ENCODE results near the gene TUBB2B. TPM values are rescaled to one million over a fixed set of nuclear protein-coding genes. Genes with fewer than 3 reads are reported as not detected.

TUBB2B gene
- total and polyA plus RNA-seq, 9 of the 15 experiments (the other 6 are each of a cell fraction or from before 2014, with no cell fraction given) = 0.11 to 9.7 (median 4.6) TPM

DNA sequence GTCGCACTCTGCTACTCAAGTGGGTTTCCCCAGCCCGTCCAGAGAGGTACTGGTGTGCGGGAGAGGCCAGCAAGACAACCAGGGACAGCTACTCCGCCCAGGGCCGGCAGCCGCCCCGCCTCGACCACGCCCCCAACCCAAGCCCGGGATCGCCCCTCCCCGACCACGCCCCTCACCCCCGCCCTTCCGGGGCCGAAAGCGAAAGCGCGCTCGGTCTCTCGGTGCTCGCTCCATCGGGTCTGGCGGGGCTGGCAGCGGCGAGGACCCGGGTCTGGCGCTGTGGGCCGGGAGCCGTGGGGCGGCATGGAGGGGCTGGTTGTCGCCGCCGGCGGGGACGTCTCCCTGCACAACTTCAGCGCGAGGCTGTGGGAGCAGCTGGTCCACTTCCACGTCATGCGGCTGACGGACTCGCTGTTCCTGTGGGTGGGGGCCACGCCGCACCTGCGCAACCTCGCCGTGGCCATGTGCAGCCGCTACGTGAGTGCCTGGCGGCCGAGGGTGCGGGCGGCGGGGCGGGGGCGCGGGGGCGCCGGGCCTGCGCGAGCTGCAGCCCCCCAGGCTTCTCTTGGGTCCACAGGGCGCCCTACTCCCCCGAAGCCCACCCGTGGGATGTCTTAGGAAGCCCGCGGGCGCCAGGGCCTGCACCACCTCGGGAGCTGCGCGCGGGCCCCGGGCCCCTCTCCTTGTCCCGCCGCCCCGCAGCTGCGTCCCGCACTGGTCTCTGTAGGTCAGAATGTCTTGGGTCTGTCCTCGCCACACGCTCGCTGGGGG, 31.5 kb upstream of the TUBB2B start, which contains the start of gene PSMG4 (continued):
- TF ChIP-seq, protein P1, sequence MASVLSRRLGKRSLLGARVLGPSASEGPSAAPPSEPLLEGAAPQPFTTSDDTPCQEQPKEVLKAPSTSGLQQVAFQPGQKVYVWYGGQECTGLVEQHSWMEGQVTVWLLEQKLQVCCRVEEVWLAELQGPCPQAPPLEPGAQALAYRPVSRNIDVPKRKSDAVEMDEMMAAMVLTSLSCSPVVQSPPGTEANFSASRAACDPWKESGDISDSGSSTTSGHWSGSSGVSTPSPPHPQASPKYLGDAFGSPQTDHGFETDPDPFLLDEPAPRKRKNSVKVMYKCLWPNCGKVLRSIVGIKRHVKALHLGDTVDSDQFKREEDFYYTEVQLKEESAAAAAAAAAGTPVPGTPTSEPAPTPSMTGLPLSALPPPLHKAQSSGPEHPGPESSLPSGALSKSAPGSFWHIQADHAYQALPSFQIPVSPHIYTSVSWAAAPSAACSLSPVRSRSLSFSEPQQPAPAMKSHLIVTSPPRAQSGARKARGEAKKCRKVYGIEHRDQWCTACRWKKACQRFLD (CRISPR knock-in tag; IDR thresholded peaks at IDR 0.05) = 0 out of 2 replicates have a peak, but pooled peaks have one; percentile 34
- TF ChIP-seq ZNF507 (tag; conservative IDR thresholded peaks at IDR 0.05) = no peak
- TF ChIP-seq, protein P2, sequence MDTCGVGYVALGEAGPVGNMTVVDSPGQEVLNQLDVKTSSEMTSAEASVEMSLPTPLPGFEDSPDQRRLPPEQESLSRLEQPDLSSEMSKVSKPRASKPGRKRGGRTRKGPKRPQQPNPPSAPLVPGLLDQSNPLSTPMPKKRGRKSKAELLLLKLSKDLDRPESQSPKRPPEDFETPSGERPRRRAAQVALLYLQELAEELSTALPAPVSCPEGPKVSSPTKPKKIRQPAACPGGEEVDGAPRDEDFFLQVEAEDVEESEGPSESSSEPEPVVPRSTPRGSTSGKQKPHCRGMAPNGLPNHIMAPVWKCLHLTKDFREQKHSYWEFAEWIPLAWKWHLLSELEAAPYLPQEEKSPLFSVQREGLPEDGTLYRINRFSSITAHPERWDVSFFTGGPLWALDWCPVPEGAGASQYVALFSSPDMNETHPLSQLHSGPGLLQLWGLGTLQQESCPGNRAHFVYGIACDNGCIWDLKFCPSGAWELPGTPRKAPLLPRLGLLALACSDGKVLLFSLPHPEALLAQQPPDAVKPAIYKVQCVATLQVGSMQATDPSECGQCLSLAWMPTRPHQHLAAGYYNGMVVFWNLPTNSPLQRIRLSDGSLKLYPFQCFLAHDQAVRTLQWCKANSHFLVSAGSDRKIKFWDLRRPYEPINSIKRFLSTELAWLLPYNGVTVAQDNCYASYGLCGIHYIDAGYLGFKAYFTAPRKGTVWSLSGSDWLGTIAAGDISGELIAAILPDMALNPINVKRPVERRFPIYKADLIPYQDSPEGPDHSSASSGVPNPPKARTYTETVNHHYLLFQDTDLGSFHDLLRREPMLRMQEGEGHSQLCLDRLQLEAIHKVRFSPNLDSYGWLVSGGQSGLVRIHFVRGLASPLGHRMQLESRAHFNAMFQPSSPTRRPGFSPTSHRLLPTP (IDR thresholded peaks at IDR 0.05; ENCODE audit: borderline replicate concordance, extremely low read depth, insufficient read length) = no peak
- no peak for TF ChIP-seq CHD2 (IDR thresholded peaks at IDR 0.05; ENCODE audit: low read depth, low read length)
- peak; percentile 30 for TF ChIP-seq PCBP1 (IDR thresholded peaks at IDR 0.05; ENCODE audit: low read depth, low read length, poor library complexity, severe bottlenecking)
- TF ChIP-seq, protein P3, sequence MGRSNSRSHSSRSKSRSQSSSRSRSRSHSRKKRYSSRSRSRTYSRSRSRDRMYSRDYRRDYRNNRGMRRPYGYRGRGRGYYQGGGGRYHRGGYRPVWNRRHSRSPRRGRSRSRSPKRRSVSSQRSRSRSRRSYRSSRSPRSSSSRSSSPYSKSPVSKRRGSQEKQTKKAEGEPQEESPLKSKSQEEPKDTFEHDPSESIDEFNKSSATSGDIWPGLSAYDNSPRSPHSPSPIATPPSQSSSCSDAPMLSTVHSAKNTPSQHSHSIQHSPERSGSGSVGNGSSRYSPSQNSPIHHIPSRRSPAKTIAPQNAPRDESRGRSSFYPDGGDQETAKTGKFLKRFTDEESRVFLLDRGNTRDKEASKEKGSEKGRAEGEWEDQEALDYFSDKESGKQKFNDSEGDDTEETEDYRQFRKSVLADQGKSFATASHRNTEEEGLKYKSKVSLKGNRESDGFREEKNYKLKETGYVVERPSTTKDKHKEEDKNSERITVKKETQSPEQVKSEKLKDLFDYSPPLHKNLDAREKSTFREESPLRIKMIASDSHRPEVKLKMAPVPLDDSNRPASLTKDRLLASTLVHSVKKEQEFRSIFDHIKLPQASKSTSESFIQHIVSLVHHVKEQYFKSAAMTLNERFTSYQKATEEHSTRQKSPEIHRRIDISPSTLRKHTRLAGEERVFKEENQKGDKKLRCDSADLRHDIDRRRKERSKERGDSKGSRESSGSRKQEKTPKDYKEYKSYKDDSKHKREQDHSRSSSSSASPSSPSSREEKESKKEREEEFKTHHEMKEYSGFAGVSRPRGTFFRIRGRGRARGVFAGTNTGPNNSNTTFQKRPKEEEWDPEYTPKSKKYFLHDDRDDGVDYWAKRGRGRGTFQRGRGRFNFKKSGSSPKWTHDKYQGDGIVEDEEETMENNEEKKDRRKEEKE (IDR thresholded peaks at IDR 0.05; ENCODE audit: borderline replicate concordance in 1 of 2, control insufficient read depth in 1 of 2, low read depth in 2 of 2, low read length in 1 of 2) = no peak
- peak; percentile 59; the same call in 1 of the 2 replicates for TF ChIP-seq GABPA (tag; conservative IDR thresholded peaks at IDR 0.05; ENCODE audit: low read depth)
- no peak for TF ChIP-seq HDAC8 (tag; IDR thresholded peaks at IDR 0.05)
- no peak for TF ChIP-seq EHMT2 (IDR thresholded peaks at IDR 0.05)
- no peak for TF ChIP-seq ASH1L (IDR thresholded peaks at IDR 0.05; ENCODE audit: borderline replicate concordance, low read depth, partially characterized antibody)
- TF ChIP-seq HDAC1 (IDR thresholded peaks at IDR 0.05) = peak in 1 of 2 experiments; percentile 98; a peak in 2 of 4 replicates
- TF ChIP-seq, protein P4, sequence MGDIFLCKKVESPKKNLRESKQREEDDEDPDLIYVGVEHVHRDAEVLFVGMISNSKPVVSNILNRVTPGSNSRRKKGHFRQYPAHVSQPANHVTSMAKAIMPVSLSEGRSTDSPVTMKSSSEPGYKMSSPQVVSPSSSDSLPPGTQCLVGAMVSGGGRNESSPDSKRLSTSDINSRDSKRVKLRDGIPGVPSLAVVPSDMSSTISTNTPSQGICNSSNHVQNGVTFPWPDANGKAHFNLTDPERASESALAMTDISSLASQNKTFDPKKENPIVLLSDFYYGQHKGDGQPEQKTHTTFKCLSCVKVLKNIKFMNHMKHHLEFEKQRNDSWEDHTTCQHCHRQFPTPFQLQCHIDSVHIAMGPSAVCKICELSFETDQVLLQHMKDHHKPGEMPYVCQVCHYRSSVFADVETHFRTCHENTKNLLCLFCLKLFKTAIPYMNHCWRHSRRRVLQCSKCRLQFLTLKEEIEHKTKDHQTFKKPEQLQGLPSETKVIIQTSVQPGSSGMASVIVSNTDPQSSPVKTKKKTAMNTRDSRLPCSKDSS (IDR thresholded peaks at IDR 0.05; ENCODE audit: low read depth, partially characterized antibody) = no peak
- peak; percentile 28; the same call in 1 of the 2 replicates for TF ChIP-seq ZNF384 (IDR thresholded peaks at IDR 0.05; ENCODE audit: low read depth, low read length)
- TF ChIP-seq TOE1 (IDR thresholded peaks at IDR 0.05; ENCODE audit: borderline replicate concordance) = peak; percentile 93
- TF ChIP-seq TOE1 (CRISPR knock-in tag; IDR thresholded peaks at IDR 0.05; ENCODE audit: borderline replicate concordance, low read depth) = 0 out of 2 replicates have a peak, but pooled peaks have one; percentile 47
